ENCODE results near the gene ICAM1.

The ICAM1 gene

GRCh38 chr19:10245189-10245939 lies 25.6 kb upstream of the ICAM1 start:
- DNase-seq, result no peak

DNA sequence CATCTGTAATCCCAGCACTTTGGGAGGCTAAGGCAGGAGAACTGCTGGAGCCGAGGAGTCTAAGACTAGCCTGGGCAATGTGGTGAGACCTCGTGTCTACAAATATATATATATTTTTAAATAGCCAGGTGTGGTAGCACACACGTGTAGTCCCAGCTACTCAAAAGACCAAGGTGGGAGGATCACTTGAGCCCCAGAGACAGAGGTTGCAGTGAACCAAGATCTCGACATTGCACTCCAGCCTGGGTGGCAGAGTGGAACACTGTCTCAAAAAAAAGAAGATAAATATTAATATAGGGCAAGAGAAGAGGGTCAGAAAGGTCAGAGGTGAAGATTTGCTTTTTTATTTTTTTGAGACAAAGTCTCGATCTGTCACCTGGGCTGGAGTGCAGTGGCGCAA lies 24.4 kb upstream of the ICAM1 start:
- DNase-seq, result no peak

DNA sequence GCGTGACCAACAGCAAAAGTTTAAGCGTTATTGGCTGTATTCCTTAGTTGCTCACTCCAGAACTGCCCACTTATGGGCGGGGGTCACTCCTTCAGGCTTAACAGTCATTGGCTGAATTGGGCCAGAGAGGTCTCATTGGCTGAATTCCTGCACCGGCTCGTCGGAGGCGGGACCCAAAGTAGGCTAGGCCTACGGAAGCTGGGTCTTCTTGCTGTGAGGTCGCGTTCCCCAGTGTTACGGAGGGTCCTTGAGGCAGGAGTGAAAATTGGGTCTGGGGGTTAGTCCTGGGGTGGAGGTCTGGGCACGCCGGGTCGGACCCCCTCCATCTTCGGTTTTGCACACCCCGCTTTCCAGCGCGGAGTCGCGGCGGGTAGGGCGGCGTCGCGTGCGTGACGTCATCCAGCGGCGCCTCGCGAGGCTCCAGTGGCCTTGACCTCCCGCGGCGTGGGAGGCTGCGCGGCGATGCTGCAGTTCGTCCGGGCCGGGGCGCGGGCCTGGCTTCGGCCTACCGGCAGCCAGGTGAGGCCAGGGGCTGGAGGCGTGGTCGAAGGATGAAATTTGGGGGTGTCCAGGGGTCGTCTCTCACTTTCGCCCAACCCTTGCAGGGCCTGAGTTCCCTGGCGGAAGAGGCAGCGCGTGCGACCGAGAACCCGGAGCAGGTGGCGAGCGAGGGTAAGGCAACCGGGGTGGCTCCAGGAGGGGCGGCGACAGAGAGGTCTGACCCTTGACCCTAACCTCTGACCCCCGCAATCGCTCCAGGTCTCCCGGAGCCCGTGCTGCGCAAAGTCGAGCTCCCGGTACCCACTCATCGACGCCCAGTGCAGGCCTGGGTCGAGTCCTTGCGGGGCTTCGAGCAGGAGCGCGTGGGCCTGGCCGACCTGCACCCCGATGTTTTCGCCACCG lies 18.9 kb upstream of the ICAM1 start, which contains the start of gene MRPL4:
MRPL4 (plus strand) TSS at position 423 of the 903 bp plus-strand sequence; CDS start at position 463, 40 bp downstream.
- DNase-seq, result peak; percentile 97 to 98

DNA sequence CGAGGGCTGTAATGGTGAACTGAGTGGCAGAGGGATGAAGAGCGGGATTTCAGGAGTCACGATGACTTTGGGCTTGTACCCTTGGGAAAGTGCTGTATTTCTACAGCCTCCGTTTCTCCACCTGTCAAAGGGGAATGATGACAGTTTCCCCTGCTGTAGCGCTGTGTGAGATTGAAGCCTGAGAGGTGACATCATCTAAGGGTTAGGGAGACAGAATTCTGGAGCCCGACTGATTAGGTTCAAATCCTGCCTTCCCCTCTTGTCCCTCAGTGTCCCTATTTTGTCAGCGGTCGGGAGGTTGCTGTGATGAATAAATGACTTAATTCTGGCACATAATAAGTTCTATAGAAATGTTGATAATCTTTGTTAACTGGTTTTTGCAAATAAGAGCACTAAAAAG lies 18.2 kb upstream of the ICAM1 start:
- no peak for DNase-seq

- no peak for DNase-seq
Measured at GRCh38 chr19:10254244-10254643, 16.7 kb upstream of the ICAM1 start.

- DNase-seq, result no peak
Measured at GRCh38 chr19:10255358-10255757, 15.6 kb upstream of the ICAM1 start.

GRCh38 chr19:10256551-10256950 lies 14.4 kb upstream of the ICAM1 start:
- no peak for DNase-seq

DNA sequence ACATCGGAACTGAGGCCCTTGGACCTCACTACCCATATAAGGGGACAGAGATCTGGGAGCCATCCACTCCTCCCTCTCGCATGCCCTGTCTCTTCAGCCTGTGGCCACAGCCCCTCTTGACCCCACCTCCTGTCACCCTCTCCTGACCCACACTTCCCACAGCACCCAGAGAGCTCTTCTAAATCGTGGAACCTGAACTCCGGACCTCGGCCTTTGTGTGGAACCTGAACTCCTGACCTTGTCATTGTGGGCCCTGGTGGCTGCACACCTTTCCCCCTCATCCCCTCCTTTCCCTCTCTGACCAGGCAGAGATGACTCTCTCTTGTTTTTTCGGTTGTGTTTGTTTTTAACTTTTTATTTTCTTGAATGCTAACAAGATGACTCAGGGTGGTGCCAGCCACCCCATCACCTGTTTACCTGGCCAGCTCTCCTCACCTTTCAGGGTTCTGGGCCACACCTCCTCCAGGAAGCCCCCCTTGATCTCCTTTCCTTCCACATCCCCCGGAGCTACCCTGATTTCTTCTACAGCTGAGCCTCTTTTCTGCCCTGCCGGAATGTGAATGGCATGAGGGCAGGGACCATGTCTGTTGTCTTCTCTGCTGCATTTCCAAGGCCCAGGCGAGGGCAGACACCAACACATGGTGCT lies 13.8 kb upstream of the ICAM1 start:
- DNase-seq, result no peak

DNA sequence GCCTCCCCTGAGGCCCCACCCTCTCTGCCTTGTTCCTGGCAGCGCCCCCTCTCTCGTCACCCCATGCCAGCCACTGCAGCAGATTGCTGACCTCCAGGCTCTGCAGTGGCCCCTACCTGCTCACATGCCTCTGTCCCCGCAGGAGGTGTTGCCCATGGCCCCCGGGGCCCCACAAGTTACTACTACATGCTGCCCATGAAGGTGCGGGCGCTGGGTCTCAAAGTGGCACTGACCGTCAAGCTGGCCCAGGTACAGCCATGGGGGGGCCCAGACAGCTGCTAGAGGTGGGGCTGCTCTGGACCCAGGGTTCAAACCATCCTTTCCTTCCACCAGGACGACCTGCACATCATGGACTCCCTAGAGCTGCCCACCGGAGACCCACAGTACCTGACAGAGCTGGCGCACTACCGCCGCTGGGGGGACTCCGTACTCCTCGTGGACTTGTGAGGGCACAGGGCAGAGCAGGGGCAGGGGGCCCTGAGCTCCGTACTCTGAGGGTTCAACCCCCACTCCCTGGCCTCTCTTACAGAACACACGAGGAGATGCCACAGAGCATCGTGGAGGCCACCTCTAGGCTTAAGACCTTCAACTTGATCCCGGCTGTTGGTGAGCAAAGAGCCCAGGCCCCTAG lies 12.7 kb upstream of the ICAM1 start:
- no peak for DNase-seq

DNA sequence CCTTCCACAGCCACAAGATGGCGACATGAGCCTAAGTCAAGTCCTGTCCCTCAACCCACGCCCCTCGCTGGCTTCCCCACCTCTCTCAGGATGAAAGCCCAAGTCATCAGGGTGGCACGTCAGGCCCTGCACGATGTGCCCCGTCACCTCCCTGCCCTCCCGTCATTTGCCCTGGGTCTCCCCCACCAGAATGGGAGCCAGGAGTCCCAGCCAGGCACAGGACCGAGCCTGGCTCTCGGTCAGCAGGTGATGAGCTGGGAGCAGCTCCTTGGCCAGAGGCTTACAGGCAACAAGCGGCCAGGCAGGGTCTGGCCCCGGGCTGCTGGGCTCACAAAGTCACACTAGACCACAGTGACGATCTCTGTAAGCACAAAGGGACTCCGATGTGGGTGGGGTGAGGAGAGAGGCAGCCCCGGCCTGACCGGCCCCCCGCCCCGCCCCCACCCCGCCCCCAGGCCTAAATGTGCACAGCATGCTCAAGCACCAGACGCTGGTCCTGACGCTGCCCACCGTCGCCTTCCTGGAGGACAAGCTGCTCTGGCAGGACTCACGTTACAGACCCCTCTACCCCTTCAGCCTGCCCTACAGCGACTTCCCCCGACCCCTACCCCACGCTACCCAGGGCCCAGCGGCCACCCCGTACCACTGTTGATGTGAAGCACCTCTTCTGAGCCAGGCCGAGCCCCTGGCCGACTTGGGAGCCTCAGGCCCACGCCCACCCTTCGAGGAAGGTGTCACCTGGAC lies 11.6 kb upstream of the ICAM1 start:
- DNase-seq, result peak; percentile 98 to 99

GRCh38 chr19:10260141-10260584 lies 10.8 kb upstream of the ICAM1 start:
- DNase-seq, result peak; percentile 77 to 84

DNA sequence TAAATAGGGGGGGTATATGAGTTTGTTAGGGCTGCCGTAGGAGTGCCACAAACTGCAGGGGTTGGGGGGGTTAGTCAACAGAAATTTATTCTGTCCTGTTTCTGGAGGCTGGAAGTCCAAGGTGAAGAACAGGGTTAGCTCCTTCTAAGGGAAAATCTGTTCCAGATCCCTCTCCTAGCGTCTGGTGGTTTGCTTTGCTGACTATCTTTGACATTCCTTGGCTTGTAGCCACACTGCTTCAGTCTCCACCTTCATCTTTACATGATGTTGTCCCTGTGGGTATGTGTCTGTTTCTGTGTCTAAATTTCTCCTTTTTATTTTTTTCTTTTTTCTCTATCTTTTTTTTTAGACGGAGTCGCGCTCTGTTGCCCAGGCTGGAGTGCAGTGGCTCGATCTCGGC lies 8.1 kb upstream of the ICAM1 start:
- no peak for DNase-seq

DNA sequence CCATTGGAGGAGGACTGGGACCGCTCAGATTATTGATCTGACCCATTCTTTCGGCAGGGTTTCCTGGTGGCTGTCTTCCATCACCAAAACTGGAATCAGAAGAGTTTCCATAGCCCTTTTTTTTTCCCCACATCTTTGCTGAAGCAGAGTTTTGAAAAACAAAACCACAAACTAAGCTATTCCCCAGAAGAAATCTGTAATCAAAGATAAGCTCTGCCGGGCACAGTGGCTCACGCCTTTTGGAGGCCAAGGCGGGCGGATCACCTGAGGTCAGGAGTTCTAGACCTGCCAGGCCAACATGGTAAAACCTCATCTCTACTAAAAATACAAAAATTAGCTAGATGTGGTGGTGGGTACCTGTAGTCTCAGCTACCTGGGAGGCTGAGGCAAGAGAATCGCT lies 4.2 kb upstream of the ICAM1 start:
- no peak for DNase-seq

- DNase-seq, result no peak
Measured at GRCh38 chr19:10268071-10268470, 2.8 kb upstream of the ICAM1 start.

DNA sequence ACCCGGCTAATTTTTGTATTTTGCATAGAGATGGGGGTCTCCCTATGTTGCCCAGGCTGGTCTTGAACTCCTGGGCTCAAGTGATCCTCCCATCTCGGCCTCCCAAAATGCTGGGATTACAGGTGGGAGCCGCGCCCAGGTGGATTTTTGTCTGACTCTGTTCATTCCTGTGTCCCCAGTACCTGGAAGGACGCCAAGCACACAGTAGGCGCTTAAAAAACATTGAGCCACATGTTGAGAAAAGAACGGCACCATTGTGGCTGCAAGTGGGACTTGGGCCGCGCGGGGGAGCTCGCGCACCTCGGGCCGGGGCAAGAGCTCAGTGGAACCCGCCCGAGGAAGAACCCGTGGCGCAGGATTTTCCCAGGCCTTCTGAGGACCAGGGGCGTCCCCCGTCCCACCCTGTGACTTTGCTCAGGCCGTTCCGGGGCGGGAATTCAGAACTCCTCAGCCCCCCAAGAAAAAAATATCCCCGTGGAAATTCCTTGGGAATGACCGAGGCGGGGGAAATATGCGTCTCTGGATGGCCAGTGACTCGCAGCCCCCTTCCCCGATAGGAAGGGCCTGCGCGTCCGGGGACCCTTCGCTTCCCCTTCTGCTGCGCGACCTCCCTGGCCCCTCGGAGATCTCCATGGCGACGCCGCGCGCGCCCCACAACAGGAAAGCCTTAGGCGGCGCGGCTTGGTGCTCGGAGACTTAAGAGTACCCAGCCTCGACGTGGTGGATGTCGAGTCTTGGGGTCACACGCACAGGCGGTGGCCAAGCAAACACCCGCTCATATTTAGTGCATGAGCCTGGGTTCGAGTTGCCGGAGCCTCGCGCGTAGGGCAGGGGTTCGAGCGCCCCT lies 1.4 kb upstream of the ICAM1 start:
- peak; percentile 94 to 96 for DNase-seq

DNA sequence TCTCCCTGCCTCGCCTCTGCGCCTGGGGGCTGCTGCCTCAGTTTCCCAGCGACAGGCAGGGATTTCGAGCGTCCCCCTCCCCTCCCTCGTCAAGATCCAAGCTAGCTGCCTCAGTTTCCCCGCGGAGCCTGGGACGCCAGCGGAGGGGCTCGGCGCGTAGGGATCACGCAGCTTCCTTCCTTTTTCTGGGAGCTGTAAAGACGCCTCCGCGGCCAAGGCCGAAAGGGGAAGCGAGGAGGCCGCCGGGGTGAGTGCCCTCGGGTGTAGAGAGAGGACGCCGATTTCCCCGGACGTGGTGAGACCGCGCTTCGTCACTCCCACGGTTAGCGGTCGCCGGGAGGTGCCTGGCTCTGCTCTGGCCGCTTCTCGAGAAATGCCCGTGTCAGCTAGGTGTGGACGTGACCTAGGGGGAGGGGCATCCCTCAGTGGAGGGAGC lies 722 bp upstream of the ICAM1 start:
- DNase-seq, result peak; percentile 84 to 89

DNA sequence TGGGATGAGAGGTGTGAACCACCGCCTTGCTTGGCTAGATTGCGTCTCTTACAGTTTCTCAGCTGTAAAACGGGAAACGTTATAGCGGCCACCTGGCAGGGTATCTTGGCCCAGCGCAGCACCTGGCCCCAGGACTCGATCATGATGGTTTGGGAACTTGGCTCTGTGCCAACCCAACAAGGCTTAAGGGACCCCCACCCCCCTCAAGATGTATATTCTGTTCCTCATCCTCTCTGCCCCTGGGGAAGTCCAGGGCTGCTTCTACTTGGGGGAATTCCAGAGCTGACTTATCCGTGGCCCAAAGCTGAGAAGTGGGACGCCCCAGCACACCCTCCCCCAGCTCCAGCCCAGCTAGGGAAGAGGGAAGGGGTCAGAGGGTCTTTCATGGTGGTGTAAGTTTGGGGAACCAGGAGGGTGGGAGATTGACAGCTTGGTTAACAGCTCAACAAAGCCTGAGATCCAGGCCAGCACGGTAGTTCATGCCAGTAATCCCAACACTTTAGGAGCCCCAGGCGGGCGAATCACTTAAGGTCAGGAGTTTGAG lies 695 bp downstream of the ICAM1 start:
- peak; percentile 36 to 56 for DNase-seq

- DNase-seq, result no peak
Measured at GRCh38 chr19:10274589-10274988, 3.7 kb downstream of the ICAM1 start.

GRCh38 chr19:10277795-10278589 lies 7.1 kb downstream of the ICAM1 start:
- DNase-seq, result no peak

GRCh38 chr19:10278935-10279334 lies 8.0 kb downstream of the ICAM1 start:
- no peak for DNase-seq
